K562 (cell line): ENCODE results near the gene PEPD. TPM values are rescaled to one million over a fixed set of nuclear protein-coding genes. Genes with fewer than 3 reads are reported as not detected.

Experiments used
- ATAC-seq: fragments of 200-7000 bp; cut with Tn5 transposase; 3 replicates; pipeline ENCODE4 v1.9.1; 2020; ENCODE audit warnings: moderate library complexity
- BruUV-seq: library from RNA; stranded (reverse); fragments of 400-500 nt; replicated peaks from 2 replicates; lab custom pipeline; 2021; lab: Mats Ljungman, UMichigan
- CTCF ChIA-PET: fragments of 300-600 bp; formaldehyde crosslinking; extraction: SDS; loops from one replicate; lab custom pipeline; 2021; ENCODE audit warnings: low intra/inter-chr PET ratio; lab: Yijun Ruan, JAX
- POLR2A ChIA-PET: fragments of 300-600, 350-650 bp; sonication (Branson Sonifier 250); formaldehyde crosslinking; extraction: SDS; loops from one replicate; lab custom pipeline; 2021; ENCODE audit warnings: antibody characterized with exemption, inconsistent platforms; lab: Yijun Ruan, JAX
- DNase-seq, 4 experiments: peaks; one replicate each; pipeline versions ENCODE4 v3.0.0 to v3.0.0-alpha.2; 2011 to 2018; ENCODE audit warnings: low spot score in 3 of 4, mixed read lengths in 3 of 4; ENCODE audit errors: extremely low read depth in 1 of 4
- FAIRE-seq: peaks from 2 replicates; lab custom pipeline; 2011; peaks lifted over from hg19 to GRCh38; lab: Jason Lieb, UNC
- H2AFZ ChIP-seq: 2 replicates; pipeline ENCODE4 v1.6.0; 2011; ENCODE audit warnings: low read depth, low read length, control low read depth, inconsistent platforms
- H3K27ac ChIP-seq: fragments of 200-600 bp; 3 replicates; pipeline ENCODE4 v1.8.0; 2011; ENCODE audit warnings: low read depth, mild to moderate bottlenecking, control low read depth, inconsistent platforms, low read length, moderate library complexity, mixed read lengths; ENCODE audit errors: extremely low read depth
- H3K27me3 ChIP-seq, 2 experiments: fragments of 300-600 bp in 1 of 2; 2 replicates in 1 of 2; 3 replicates in 1 of 2; pipeline versions ENCODE4 v1.6.0 to v1.8.0; 2011; ENCODE audit warnings: inconsistent platforms in 2 of 2, low read length in 2 of 2, mild to moderate bottlenecking in 1 of 2, mixed read lengths in 1 of 2, moderate library complexity in 1 of 2; ENCODE audit not compliant: control insufficient read depth in 2 of 2, insufficient read depth in 2 of 2
- H3K36me3 ChIP-seq: fragments of 300-600 bp; 3 replicates; pipeline ENCODE4 v1.8.0; 2011; ENCODE audit warnings: mild to moderate bottlenecking, low read length, inconsistent platforms; ENCODE audit not compliant: control insufficient read depth, insufficient read depth
- H3K4me1 ChIP-seq, 2 experiments: fragments of 200-600 bp in 1 of 2; replicated peaks in 1 of 2; 2 replicates in 1 of 2; 3 replicates in 1 of 2; pipeline versions ENCODE4 v1.5.1 to v1.8.0; 2011; ENCODE audit warnings: inconsistent platforms in 2 of 2, low read length in 2 of 2, mild to moderate bottlenecking in 1 of 2, mixed read lengths in 1 of 2, moderate library complexity in 1 of 2; ENCODE audit not compliant: control insufficient read depth in 2 of 2, insufficient read depth in 2 of 2
- H3K4me2 ChIP-seq: 2 replicates; pipeline ENCODE4 v1.6.1; 2011; ENCODE audit warnings: low read length, control low read depth, inconsistent platforms, mixed read lengths; ENCODE audit not compliant: insufficient read depth
- H3K4me3 ChIP-seq: fragments of 200-600 bp; sonication (generic), shearing (Covaris generic); 2 replicates; pipeline ENCODE4 v1.5.1; 2016; ENCODE audit warnings: control low read depth, inconsistent platforms
- H3K79me2 ChIP-seq: fragments of 200-600 bp; 3 replicates; pipeline ENCODE4 v1.8.0; 2011; ENCODE audit warnings: low read length, inconsistent platforms; ENCODE audit not compliant: control insufficient read depth, insufficient read depth
- H3K9ac ChIP-seq, 2 experiments: 2 replicates each; pipeline versions ENCODE4 v1.6.0 to v1.6.1; 2011; ENCODE audit warnings: low read depth in 2 of 2, low read length in 2 of 2, control low read depth in 1 of 2, inconsistent platforms in 1 of 2, mild to moderate bottlenecking in 1 of 2, mixed read lengths in 1 of 2; ENCODE audit not compliant: insufficient read depth in 1 of 2
- H3K9me1 ChIP-seq: one replicate; pipeline ENCODE4 v1.6.0; 2011; ENCODE audit warnings: inconsistent platforms, mild to moderate bottlenecking, low read length, moderate library complexity; ENCODE audit not compliant: control insufficient read depth, insufficient read depth
- H3K9me3 ChIP-seq: replicated peaks from 2 replicates; pipeline ENCODE4 v1.5.1; 2011; ENCODE audit warnings: low read depth, low read length, inconsistent platforms; ENCODE audit not compliant: control insufficient read depth, insufficient read depth
- H4K20me1 ChIP-seq: replicated peaks from 2 replicates; pipeline ENCODE4 v1.6.1; 2011; ENCODE audit warnings: low read length, inconsistent platforms, mixed read lengths; ENCODE audit not compliant: control insufficient read depth, insufficient read depth
- POLR2G ChIP-seq: fragments of 200-400 bp; formaldehyde crosslinking; IDR thresholded peaks from 2 replicates; pipeline ENCODE4 v1.6.1; 2017; ENCODE audit warnings: low read depth, mild to moderate bottlenecking, antibody characterized with exemption, low read length, moderate library complexity
- PYGO2 ChIP-seq: fragments of 450-650 bp; IDR thresholded peaks from 2 replicates; pipeline ENCODE4 v1.6.1; 2016; ENCODE audit warnings: mild to moderate bottlenecking, missing genetic modification characterization, moderate library complexity, missing compliant biosample characterization
- ZBTB17 ChIP-seq: fragments of 450-650 bp; formaldehyde crosslinking; IDR thresholded peaks from 2 replicates; pipeline ENCODE4 v1.4.0; 2020; ENCODE audit warnings: mild to moderate bottlenecking
- ZBTB33 ChIP-seq: sonication (generic); formaldehyde crosslinking; IDR thresholded peaks from 2 replicates; pipeline ENCODE4 v1.8.1; 2023; ENCODE audit warnings: mild to moderate bottlenecking, missing genetic modification reagents
- ZBTB49 ChIP-seq: sonication (generic); formaldehyde crosslinking; IDR thresholded peaks from 2 replicates; pipeline ENCODE4 v1.8.0; 2022; ENCODE audit warnings: missing genetic modification reagents, mild to moderate bottlenecking, borderline replicate concordance
- WGBS: fragments of 100-300 bp; shearing (Covaris generic); methylation state at CpG from one replicate; pipeline ENCODE4 v1.1.6; 2016; ENCODE audit warnings: low coverage, mixed read lengths; ENCODE audit not compliant: insufficient coverage; ENCODE audit errors: missing lambda C conversion rate; 5-methylcytosine and 5-hydroxymethylcytosine counted together
- in situ Hi-C: fragments of 300-500 bp; cut with MboI; formaldehyde crosslinking; loops from 4 replicates; pipeline ENCODE4 v1.15.0; 2018; ENCODE audit warnings: inconsistent platforms, mixed read lengths
- intact Hi-C: fragments of 100-400 bp; cut with micrococcal nuclease; formaldehyde crosslinking; loops from 2 replicates; pipeline ENCODE4 v1.14.2; 2022
- polyA plus RNA-seq, 8 experiments: library from polyadenylated mRNA; depleted of rRNA in 4 of 8; stranded (reverse) in 5 of 8; unstranded in 3 of 8; fragments of >200 nt; fragmentation: Nextera tagmentation in 2 of 8; fragmentation: Illumina TruSeq in 1 of 8; extraction: Ambion mirVana in 2 of 8; extraction: Trizol in 1 of 8; gene quantifications; 2 replicates each; pipeline versions ENCODE4 v1.2.1 to v1.2.3, GENCODE V29; 2011 to 2014; ENCODE audit warnings: inconsistent platforms in 1 of 8, missing spikeins in 1 of 8
- total RNA-seq, 7 experiments: library from RNA; depleted of rRNA in 6 of 7; stranded (reverse); fragments of >200 nt in 6 of 7; fragmentation: Illumina TruSeq in 2 of 7; extraction: Trizol in 2 of 7; gene quantifications; 2 replicates each; pipeline versions ENCODE4 v1.2.1 to v1.2.3, GENCODE V29; 2011 to 2021; ENCODE audit warnings: low replicate concordance in 1 of 7
- TF ChIP-seq, protein P1 (sequence below): fragments of 450-650 bp; IDR thresholded peaks from one replicate; pipeline ENCODE4 v1.6.1; 2018; ENCODE audit warnings: mild to moderate bottlenecking, moderate library complexity; ENCODE audit not compliant: partially characterized antibody

The PEPD gene
- total and polyA plus RNA-seq, 9 of the 15 experiments (the other 6 are each of a cell fraction or from before 2014, with no cell fraction given) = 1.3 to 19.2 (median 16.0) TPM

DNA sequence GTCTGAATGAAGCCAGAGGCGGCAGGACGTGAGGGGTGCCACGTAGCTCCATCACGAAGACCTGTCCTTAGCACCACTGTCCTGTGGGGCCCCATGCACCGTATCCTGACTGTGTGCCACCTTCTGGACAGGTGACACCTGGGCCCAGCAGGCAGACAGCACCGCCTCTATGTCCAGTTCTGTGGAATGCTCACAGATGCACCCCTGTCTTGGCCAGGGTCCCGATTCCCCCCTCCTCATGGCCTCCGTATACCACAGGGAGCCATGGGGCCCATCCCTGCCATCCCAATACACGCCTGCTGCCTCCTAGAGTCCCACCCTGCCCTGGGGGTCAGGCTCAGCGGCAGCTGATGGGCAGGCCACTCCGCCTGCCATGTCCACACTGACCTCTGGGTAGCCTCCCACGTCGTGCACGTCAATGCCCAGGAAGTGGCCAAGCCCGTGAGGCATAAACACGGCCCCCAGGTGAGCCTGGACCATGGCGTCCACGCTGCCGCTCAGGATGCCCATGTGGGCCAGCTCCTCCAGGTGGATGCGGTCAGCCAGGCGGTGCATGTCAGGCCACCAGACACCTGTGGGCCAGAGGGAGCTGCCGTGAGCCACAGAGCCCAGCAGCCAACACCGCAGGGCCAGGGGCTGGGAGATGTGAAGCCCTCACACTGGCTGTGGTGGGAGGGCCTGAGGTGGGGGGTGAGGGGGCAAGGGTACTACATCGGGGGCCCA, 130.5 kb downstream of the PEPD start:
- no peak overlapping the region for H3K4me2 ChIP-seq
- BruUV-seq = no TSS peak
- no peak for DNase-seq
- H3K79me2 ChIP-seq = no peaks in the 10 kb centered on the region
- WGBS = 69% methylated on average over 24 of the region's 24 CpGs
- no peak overlapping the region for H3K27ac ChIP-seq
- peaks cover 2% of the 10 kb centered on the region for H3K9me1 ChIP-seq
- POLR2A ChIA-PET = interaction anchor here (0.9 to 1.7 kb wide), 4 partner anchors 12 to 15 kb away, joined by 3 to 5 read pairs (median 4); no protein-coding TSS in a partner anchor
- no peak overlapping the region for H3K4me3 ChIP-seq
- no peaks in the 10 kb centered on the region for H3K27me3 ChIP-seq
- FAIRE-seq = no peak
- intact Hi-C loops (no loop called here), in situ Hi-C loops (no loop called here)
- H2AFZ ChIP-seq = no peak overlapping the region
- H3K9me3 ChIP-seq = no peaks in the 10 kb centered on the region
- peaks cover 0 to 56% of the 10 kb centered on the region in 2 experiments; a peak in 2 of 5 replicates for H3K4me1 ChIP-seq
- H3K9ac ChIP-seq = no peak overlapping the region
- CTCF ChIA-PET = no interaction called here
- ATAC-seq = peak; percentile 7; the same call in 1 of the 3 replicates
- 0 out of 3 replicates have a peak, but pooled peaks cover 2% of the 10 kb centered on the region for H3K36me3 ChIP-seq
- H4K20me1 ChIP-seq = peaks cover 45% of the 10 kb centered on the region
- no peak for TF ChIP-seq PYGO2 (tag)
- 0 out of 2 replicates have a peak, but pooled peaks have one; percentile 19 for TF ChIP-seq ZBTB33 (CRISPR knock-in tag)
- peak; percentile 24 for TF ChIP-seq POLR2G
- TF ChIP-seq, protein P1, sequence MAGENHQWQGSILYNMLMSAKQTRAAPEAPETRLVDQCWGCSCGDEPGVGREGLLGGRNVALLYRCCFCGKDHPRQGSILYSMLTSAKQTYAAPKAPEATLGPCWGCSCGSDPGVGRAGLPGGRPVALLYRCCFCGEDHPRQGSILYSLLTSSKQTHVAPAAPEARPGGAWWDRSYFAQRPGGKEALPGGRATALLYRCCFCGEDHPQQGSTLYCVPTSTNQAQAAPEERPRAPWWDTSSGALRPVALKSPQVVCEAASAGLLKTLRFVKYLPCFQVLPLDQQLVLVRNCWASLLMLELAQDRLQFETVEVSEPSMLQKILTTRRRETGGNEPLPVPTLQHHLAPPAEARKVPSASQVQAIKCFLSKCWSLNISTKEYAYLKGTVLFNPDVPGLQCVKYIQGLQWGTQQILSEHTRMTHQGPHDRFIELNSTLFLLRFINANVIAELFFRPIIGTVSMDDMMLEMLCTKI = no peak
- TF ChIP-seq ZBTB49 (CRISPR knock-in tag) = no peak
- TF ChIP-seq ZBTB17 (CRISPR knock-in tag) = no peak
